OCI-LY3 (cell line): ENCODE results near the gene KRTAP5-2.

Source experiments
- H2AFZ ChIP-seq: fragments of 200-600, 300-600 bp; shearing (Covaris generic); 2 replicates; pipeline ENCODE4 v1.6.0; 2014; ENCODE audit warnings: antibody characterized with exemption, low read depth, low read length
- H3K27ac ChIP-seq: fragments of 200-600, 300-600 bp; sonication (generic); 2 replicates; pipeline ENCODE4 v1.5.1; 2014; ENCODE audit warnings: mild to moderate bottlenecking, low read length, moderate library complexity, mixed read lengths
- H3K27me3 ChIP-seq: fragments of 200-600, 300-600 bp; sonication (generic); 2 replicates; pipeline ENCODE4 v1.6.1; 2014; ENCODE audit warnings: low read depth, low read length, mixed read lengths
- H3K36me3 ChIP-seq: fragments of 200-600, 300-600 bp; sonication (generic); replicated peaks from 2 replicates; pipeline ENCODE3; 2014; ENCODE audit warnings: low read depth, low read length, mixed read lengths
- H3K4me1 ChIP-seq: fragments of 300-600, 200-600 bp; sonication (generic); 2 replicates; pipeline ENCODE4 v1.6.1; 2014; ENCODE audit warnings: low read length, mixed read lengths
- H3K4me2 ChIP-seq: fragments of 200-600, 300-600 bp; sonication (generic); 2 replicates; pipeline ENCODE4 v1.6.1; 2014; ENCODE audit warnings: low read length, mixed read lengths
- H3K4me3 ChIP-seq: fragments of 300-600, 200-600 bp; sonication (generic); 2 replicates; pipeline ENCODE4 v1.5.1; 2014; ENCODE audit warnings: antibody characterized with exemption, mild to moderate bottlenecking, low read length, moderate library complexity
- H3K79me2 ChIP-seq: fragments of 300-600, 200-600 bp; shearing (Covaris generic); 2 replicates; pipeline ENCODE4 v1.6.1; 2014; ENCODE audit warnings: mild to moderate bottlenecking, low read length, mixed read lengths
- H3K9ac ChIP-seq: fragments of 300-600, 200-600 bp; shearing (Covaris generic); 2 replicates; pipeline ENCODE4 v1.6.0; 2014; ENCODE audit warnings: mild to moderate bottlenecking, low read length, moderate library complexity
- H3K9me3 ChIP-seq: fragments of 200-600, 300-600 bp; shearing (Covaris generic); 2 replicates; pipeline ENCODE4 v1.6.1; 2014; ENCODE audit warnings: low read length, mixed read lengths; ENCODE audit not compliant: insufficient read depth
- H4K20me1 ChIP-seq: fragments of 200-600, 300-600 bp; sonication (generic); 2 replicates; pipeline ENCODE4 v1.6.1; 2016; ENCODE audit warnings: low read length, mixed read lengths; ENCODE audit not compliant: insufficient read depth
- CTCF ChIP-seq: fragments of 200-600, 300-600 bp; sonication (generic); IDR thresholded peaks from 2 replicates; pipeline ENCODE4 v1.5.1; 2014; ENCODE audit warnings: antibody characterized with exemption, low read length, low read depth
- EZH2phosphoT487 ChIP-seq: fragments of 200-600 bp; shearing (Covaris generic); IDR thresholded peaks from 2 replicates; pipeline ENCODE4 v1.6.1; 2018; ENCODE audit warnings: antibody characterized with exemption, mixed run types, low read depth

The KRTAP5-2 gene

GRCh38 chr11:1636291-1636950, 38.3 kb upstream of the KRTAP5-2 start:
- Histone ChIP-seq H3K9me3 (no peaks in the 10 kb centered on the region), H3K4me3 (no peak overlapping the region), H3K9ac (no peak overlapping the region), H3K4me1 (no peaks in the 10 kb centered on the region), H4K20me1 (no peaks in the 10 kb centered on the region), H3K27me3 (peaks cover 36% of the 10 kb centered on the region), H3K27ac (no peak overlapping the region), H3K79me2 (no peaks in the 10 kb centered on the region), H2AFZ (no peak overlapping the region), H3K4me2 (no peak overlapping the region), H3K36me3 (no peaks in the 10 kb centered on the region)
- TF ChIP-seq CTCF (no peak), EZH2phosphoT487 (no peak)

GRCh38 chr11:1633864-1634263, 35.8 kb upstream of the KRTAP5-2 start:
- Histone ChIP-seq H4K20me1 (no peaks in the 10 kb centered on the region), H3K4me3 (no peak overlapping the region), H3K27me3 (peaks cover 43% of the 10 kb centered on the region), H3K79me2 (no peaks in the 10 kb centered on the region), H3K9ac (no peak overlapping the region), H2AFZ (no peak overlapping the region), H3K4me1 (no peaks in the 10 kb centered on the region), H3K4me2 (no peak overlapping the region), H3K27ac (no peak overlapping the region), H3K9me3 (no peaks in the 10 kb centered on the region), H3K36me3 (no peaks in the 10 kb centered on the region)
- TF ChIP-seq EZH2phosphoT487 (no peak), CTCF (no peak)

- H3K4me1 ChIP-seq = no peaks in the 10 kb centered on the region
- TF ChIP-seq EZH2phosphoT487 (no peak), CTCF (no peak)
- no peaks in the 10 kb centered on the region for H3K9me3 ChIP-seq
- no peak overlapping the region for H3K4me3 ChIP-seq
- H3K27me3 ChIP-seq = peaks cover 52% of the 10 kb centered on the region
- no peaks in the 10 kb centered on the region for H3K36me3 ChIP-seq
- no peak overlapping the region for H3K4me2 ChIP-seq
- H3K27ac ChIP-seq = no peak overlapping the region
- H4K20me1 ChIP-seq = no peaks in the 10 kb centered on the region
- no peak overlapping the region for H3K9ac ChIP-seq
- H3K79me2 ChIP-seq = no peaks in the 10 kb centered on the region
- H2AFZ ChIP-seq = no peak overlapping the region
Measured at GRCh38 chr11:1632053-1632714, 34.1 kb upstream of the KRTAP5-2 start.

- Histone ChIP-seq H3K9ac (no peak overlapping the region), H3K36me3 (no peaks in the 10 kb centered on the region), H3K79me2 (no peaks in the 10 kb centered on the region), H3K4me3 (no peak overlapping the region), H3K4me1 (no peaks in the 10 kb centered on the region), H3K9me3 (no peaks in the 10 kb centered on the region), H2AFZ (no peak overlapping the region), H3K27me3 (peaks cover 59% of the 10 kb centered on the region), H4K20me1 (no peaks in the 10 kb centered on the region), H3K27ac (no peak overlapping the region), H3K4me2 (no peak overlapping the region)
- TF ChIP-seq EZH2phosphoT487 (no peak), CTCF (no peak)
Measured at GRCh38 chr11:1631066-1631568, 33.0 kb upstream of the KRTAP5-2 start.
